ENCODE data around the gene NFIA. TPM values are rescaled to one million over a fixed set of nuclear protein-coding genes. Genes with fewer than 3 reads are reported as not detected.

The NFIA gene
- total and polyA plus RNA-seq, 10 of the 15 experiments (the other 5 are each of a cell fraction or from before 2014, with no cell fraction given): 0.10 to 0.16 TPM; not detected in 8

GRCh38 chr1:61169045-61169444 is 86.7 kb downstream of the NFIA start:
- FAIRE-seq (no peak), ATAC-seq (no peak), DNase-seq (ENCODE audit: low read depth, low spot score) (no peak)
- Histone ChIP-seq H3K36me3 (ENCODE audit: control insufficient read depth in 2 of 2, insufficient read depth in 2 of 2, low read length in 1 of 2) (no peaks in the 10 kb centered on the region), H4K20me1 (ENCODE audit: control insufficient read depth, insufficient read depth) (no peaks in the 10 kb centered on the region), H2AFZ (ENCODE audit: control insufficient read depth, low read depth, low read length) (no peak overlapping the region), H3K27me3 (replicated peaks in 1 of 2; ENCODE audit: control insufficient read depth in 2 of 2, insufficient read depth in 2 of 2, low read length in 1 of 2) (no peaks in the 10 kb centered on the region), H3K27ac (ENCODE audit: control insufficient read depth, insufficient read depth) (no peak overlapping the region), H3K9ac (ENCODE audit: control insufficient read depth, insufficient read depth, low read length) (no peak overlapping the region), H3K4me3 (no peak overlapping the region), H3K4me1 (ENCODE audit: control insufficient read depth, insufficient read depth, low read length) (no peaks in the 10 kb centered on the region), H3K4me2 (ENCODE audit: control insufficient read depth, insufficient read depth) (no peak overlapping the region), H3K79me2 (ENCODE audit: control insufficient read depth, insufficient read depth, low read length) (no peaks in the 10 kb centered on the region), H3K9me3 (replicated peaks; ENCODE audit: control insufficient read depth, insufficient read depth, low read length) (no peaks in the 10 kb centered on the region)
- in situ Hi-C loops (cut with MboI) (no loop called here), intact Hi-C loops (cut with micrococcal nuclease; ENCODE audit: unreplicated experiment) (no loop called here)
- no peak for TF ChIP-seq LARP7 (IDR thresholded peaks at IDR 0.05)
- TF ChIP-seq E4F1 (IDR thresholded peaks at IDR 0.05; ENCODE audit: borderline replicate concordance, partially characterized antibody): no peak
- no peak for TF ChIP-seq NBN (IDR thresholded peaks at IDR 0.05)
- TF ChIP-seq POU2F2 (IDR thresholded peaks at IDR 0.05; ENCODE audit: borderline replicate concordance, low read depth, low read length): no peak
- TF ChIP-seq RELA (IDR thresholded peaks at IDR 0.05; ENCODE audit: borderline replicate concordance, partially characterized antibody): no peak
- TF ChIP-seq RCOR1 (conservative IDR thresholded peaks at IDR 0.05; ENCODE audit: low read depth, low read length): no peak
- ChIA-PET POLR2A (no interaction called here), CTCF (no interaction called here), SMC1A (ENCODE audit: uncharacterized antibody, unreplicated experiment) (no interaction called here), RAD21 (ENCODE audit: unreplicated experiment) (no interaction called here)
- BruUV-seq (replicated peaks): no TSS peak

DNA sequence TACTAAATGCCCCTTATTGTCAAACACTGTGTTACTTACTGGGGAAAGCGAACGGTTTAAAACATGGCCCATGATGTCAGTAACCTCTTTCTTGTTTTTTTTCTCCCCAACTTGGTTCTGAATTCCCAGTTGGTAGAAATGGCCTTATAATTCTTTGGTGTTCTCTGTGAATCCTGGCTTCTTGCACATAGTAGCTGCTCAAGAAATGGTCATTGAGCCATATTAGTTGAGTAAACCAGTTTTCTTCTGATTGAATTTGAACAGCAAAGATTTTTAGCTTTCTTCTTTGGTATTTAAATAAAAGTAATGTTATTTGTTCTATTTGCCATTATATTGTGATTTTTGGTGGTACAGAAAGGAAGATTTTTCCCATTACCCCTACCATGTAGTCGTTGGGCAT is 87.3 kb downstream of the NFIA start:
- Histone ChIP-seq H3K9ac (ENCODE audit: control insufficient read depth, insufficient read depth, low read length) (no peak overlapping the region), H3K4me1 (ENCODE audit: control insufficient read depth, insufficient read depth, low read length) (no peaks in the 10 kb centered on the region; the same call in 1 of the 2 replicates), H3K27ac (ENCODE audit: control insufficient read depth, insufficient read depth) (no peak overlapping the region), H3K4me2 (ENCODE audit: control insufficient read depth, insufficient read depth) (no peak overlapping the region), H4K20me1 (ENCODE audit: control insufficient read depth, insufficient read depth) (no peaks in the 10 kb centered on the region), H2AFZ (ENCODE audit: control insufficient read depth, low read depth, low read length) (no peak overlapping the region), H3K9me3 (replicated peaks; ENCODE audit: control insufficient read depth, insufficient read depth, low read length) (no peaks in the 10 kb centered on the region), H3K4me3 (no peak overlapping the region), H3K36me3 (ENCODE audit: control insufficient read depth in 2 of 2, insufficient read depth in 2 of 2, low read length in 1 of 2) (no peaks in the 10 kb centered on the region), H3K79me2 (ENCODE audit: control insufficient read depth, insufficient read depth, low read length) (no peaks in the 10 kb centered on the region), H3K27me3 (replicated peaks in 1 of 2; ENCODE audit: control insufficient read depth in 2 of 2, insufficient read depth in 2 of 2, low read length in 1 of 2) (no peaks in the 10 kb centered on the region)
- FAIRE-seq: no peak
- SMC1A ChIA-PET (ENCODE audit: uncharacterized antibody, unreplicated experiment): no interaction called here
- in situ Hi-C loops (cut with MboI): no loop called here
- intact Hi-C loops (cut with micrococcal nuclease; ENCODE audit: unreplicated experiment): no loop called here
- CTCF ChIA-PET: no interaction called here
- 25% methylated on average over 3 of the region's 3 CpGs for WGBS (ENCODE audit: insufficient coverage, insufficient replicate concordance, low lambda C conversion rate, missing lambda C conversion rate)
- RAD21 ChIA-PET (ENCODE audit: unreplicated experiment): no interaction called here
- POLR2A ChIA-PET: no interaction called here
- no TSS peak for BruUV-seq (replicated peaks)
- ATAC-seq: no peak
- DNase-seq (ENCODE audit: low read depth, low spot score): no peak
- TF ChIP-seq ZNF274 (IDR thresholded peaks at IDR 0.05; ENCODE audit: insufficient read depth, insufficient read length): no peak
- TF ChIP-seq JUNB (IDR thresholded peaks at IDR 0.05): no peak
- TF ChIP-seq POLR2AphosphoS5 (IDR thresholded peaks at IDR 0.05; ENCODE audit: low read length): no peak
- TF ChIP-seq, protein P1, sequence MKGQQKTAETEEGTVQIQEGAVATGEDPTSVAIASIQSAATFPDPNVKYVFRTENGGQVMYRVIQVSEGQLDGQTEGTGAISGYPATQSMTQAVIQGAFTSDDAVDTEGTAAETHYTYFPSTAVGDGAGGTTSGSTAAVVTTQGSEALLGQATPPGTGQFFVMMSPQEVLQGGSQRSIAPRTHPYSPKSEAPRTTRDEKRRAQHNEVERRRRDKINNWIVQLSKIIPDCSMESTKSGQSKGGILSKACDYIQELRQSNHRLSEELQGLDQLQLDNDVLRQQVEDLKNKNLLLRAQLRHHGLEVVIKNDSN (IDR thresholded peaks at IDR 0.05; ENCODE audit: borderline replicate concordance, extremely low read length, insufficient read depth, low read depth, low read length): no peak
- no peak for TF ChIP-seq KDM1A (IDR thresholded peaks at IDR 0.05; ENCODE audit: borderline replicate concordance)
- no peak for TF ChIP-seq PAX5 (IDR thresholded peaks at IDR 0.05; ENCODE audit: borderline replicate concordance, low read depth, low read length)
- no peak for TF ChIP-seq ATF2 (IDR thresholded peaks at IDR 0.05; ENCODE audit: low read length)
- TF ChIP-seq WRNIP1 (IDR thresholded peaks at IDR 0.05; ENCODE audit: borderline replicate concordance, low read depth, low read length): no peak
- TF ChIP-seq, protein P2, sequence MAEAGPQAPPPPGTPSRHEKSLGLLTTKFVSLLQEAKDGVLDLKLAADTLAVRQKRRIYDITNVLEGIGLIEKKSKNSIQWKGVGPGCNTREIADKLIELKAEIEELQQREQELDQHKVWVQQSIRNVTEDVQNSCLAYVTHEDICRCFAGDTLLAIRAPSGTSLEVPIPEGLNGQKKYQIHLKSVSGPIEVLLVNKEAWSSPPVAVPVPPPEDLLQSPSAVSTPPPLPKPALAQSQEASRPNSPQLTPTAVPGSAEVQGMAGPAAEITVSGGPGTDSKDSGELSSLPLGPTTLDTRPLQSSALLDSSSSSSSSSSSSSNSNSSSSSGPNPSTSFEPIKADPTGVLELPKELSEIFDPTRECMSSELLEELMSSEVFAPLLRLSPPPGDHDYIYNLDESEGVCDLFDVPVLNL (IDR thresholded peaks at IDR 0.05; ENCODE audit: low read depth, low read length): no peak

Measured in GM12878 (cell line).